SK-N-SH treated with all-trans-retinoic acid at 6 μM for 48 hours (cell line): ENCODE results near the gene SRGAP1.

Source experiments
- ATAC-seq: fragments of 200-7000 bp; cut with Tn5 transposase; 3 replicates; pipeline ENCODE4 v1.9.1; 2020; ENCODE audit warnings: mild to moderate bottlenecking, moderate library complexity
- ARNTL ChIP-seq: fragments of 450-650 bp; formaldehyde crosslinking; IDR thresholded peaks from 2 replicates; pipeline ENCODE4 v1.5.0; 2020; ENCODE audit warnings: low read depth, mild to moderate bottlenecking, moderate library complexity, borderline replicate concordance
- BACH2 ChIP-seq: fragments of 250-450 bp; sonication (Bioruptor Pico); IDR thresholded peaks from 2 replicates; pipeline ENCODE4 v1.9.0; 2021; ENCODE audit warnings: mild to moderate bottlenecking, borderline replicate concordance
- CSDC2 ChIP-seq: fragments of 250-450 bp; sonication (Bioruptor Pico); IDR thresholded peaks from 2 replicates; pipeline ENCODE4 v1.5.0; 2020; ENCODE audit warnings: mild to moderate bottlenecking, moderate library complexity
- CSRNP3 ChIP-seq: fragments of 250-450 bp; sonication (Bioruptor Pico); IDR thresholded peaks from 2 replicates; pipeline ENCODE4 v1.5.1; 2021; ENCODE audit warnings: mild to moderate bottlenecking, moderate library complexity
- ESRRG ChIP-seq: fragments of 250-450 bp; sonication (Bioruptor Pico); IDR thresholded peaks from 2 replicates; pipeline ENCODE4 v1.6.1; 2021; ENCODE audit warnings: mild to moderate bottlenecking
- GLIS3 ChIP-seq: fragments of 250-450 bp; sonication (Bioruptor Pico); IDR thresholded peaks from 2 replicates; pipeline ENCODE4 v1.5.0; 2020; ENCODE audit warnings: mild to moderate bottlenecking, moderate library complexity
- ISL1 ChIP-seq: fragments of 250-450 bp; sonication (Bioruptor Pico); IDR thresholded peaks from 2 replicates; pipeline ENCODE4 v2.1.2; 2022; ENCODE audit warnings: mild to moderate bottlenecking, moderate library complexity
- OSR1 ChIP-seq: fragments of 250-450 bp; sonication (Bioruptor Pico); IDR thresholded peaks from 2 replicates; pipeline ENCODE4 v1.8.0; 2022; ENCODE audit warnings: moderate library complexity, mild to moderate bottlenecking, inconsistent platforms
- POU6F1 ChIP-seq: fragments of 250-450 bp; sonication (Bioruptor Pico); IDR thresholded peaks from 2 replicates; pipeline ENCODE4 v1.8.0; 2021; ENCODE audit warnings: low read depth, mild to moderate bottlenecking, moderate library complexity, borderline replicate concordance
- PPARA ChIP-seq: fragments of 250-450 bp; sonication (Bioruptor Pico); IDR thresholded peaks from 2 replicates; pipeline ENCODE4 v1.5.0; 2020; ENCODE audit warnings: mild to moderate bottlenecking, borderline replicate concordance
- RARB ChIP-seq: fragments of 250-450 bp; sonication (Bioruptor Pico); IDR thresholded peaks from 2 replicates; pipeline ENCODE4 v1.8.0; 2021; ENCODE audit warnings: mild to moderate bottlenecking, moderate library complexity
- SNAI2 ChIP-seq: fragments of 250-450 bp; sonication (Bioruptor Pico); IDR thresholded peaks from 2 replicates; pipeline ENCODE4 v1.5.0; 2020; ENCODE audit warnings: mild to moderate bottlenecking, moderate library complexity
- TOX ChIP-seq: fragments of 250-450 bp; sonication (Bioruptor Pico); IDR thresholded peaks from 2 replicates; pipeline ENCODE4 v1.8.0; 2021; ENCODE audit warnings: mild to moderate bottlenecking, moderate library complexity, borderline replicate concordance
- TSHZ2 ChIP-seq: fragments of 250-450 bp; sonication (Bioruptor Pico); IDR thresholded peaks from 2 replicates; pipeline ENCODE4 v1.5.0; 2020; ENCODE audit warnings: mild to moderate bottlenecking, moderate library complexity
- ZC3H10 ChIP-seq: fragments of 250-450 bp; sonication (Bioruptor Pico); IDR thresholded peaks from 2 replicates; pipeline ENCODE4 v1.5.1; 2021; ENCODE audit warnings: mild to moderate bottlenecking, moderate library complexity
- ZFP3 ChIP-seq: fragments of 250-450 bp; sonication (Bioruptor Pico); IDR thresholded peaks from 2 replicates; pipeline ENCODE4 v1.5.0; 2020; ENCODE audit warnings: mild to moderate bottlenecking, moderate library complexity
- ZFP30 ChIP-seq: fragments of 450-650 bp; formaldehyde crosslinking; IDR thresholded peaks from 2 replicates; pipeline ENCODE4 v1.5.0; 2022; ENCODE audit warnings: mild to moderate bottlenecking, moderate library complexity
- ZNF565 ChIP-seq: fragments of 450-650 bp; formaldehyde crosslinking; conservative IDR thresholded peaks from 2 replicates; pipeline ENCODE4 v1.5.0; 2020; ENCODE audit warnings: low read depth, mild to moderate bottlenecking, moderate library complexity
- ZNF70 ChIP-seq: fragments of 450-650 bp; formaldehyde crosslinking; IDR thresholded peaks from 2 replicates; pipeline ENCODE4 v1.5.0; 2020; ENCODE audit warnings: mild to moderate bottlenecking, moderate library complexity
- ZNF8 ChIP-seq: fragments of 450-650 bp; formaldehyde crosslinking; IDR thresholded peaks from 2 replicates; pipeline ENCODE4 v1.5.0; 2020; ENCODE audit warnings: mild to moderate bottlenecking, moderate library complexity
- TF ChIP-seq, protein P1 (sequence below): fragments of 250-450 bp; sonication (Bioruptor Pico); IDR thresholded peaks from 2 replicates; pipeline ENCODE4 v1.5.1; 2020; ENCODE audit warnings: low read depth, mild to moderate bottlenecking, moderate library complexity
- TF ChIP-seq, protein P2 (sequence below): fragments of 250-450 bp; sonication (Bioruptor Pico); IDR thresholded peaks from 2 replicates; pipeline ENCODE4 v1.8.0; 2020; ENCODE audit warnings: mild to moderate bottlenecking, moderate library complexity, borderline replicate concordance

Gene SRGAP1

GRCh38 chr12:64203775-64204174 lies 359.3 kb downstream of the SRGAP1 start:
- TF ChIP-seq ZNF8 (CRISPR knock-in tag) (no peak), POU6F1 (CRISPR knock-in tag) (no peak), BACH2 (CRISPR knock-in tag) (no peak), PPARA (CRISPR knock-in tag) (no peak), ZFP30 (CRISPR knock-in tag) (no peak), CSDC2 (CRISPR knock-in tag) (no peak), ZC3H10 (no peak), ESRRG (CRISPR knock-in tag) (no peak), SNAI2 (CRISPR knock-in tag) (no peak), ZNF70 (no peak), CSRNP3 (CRISPR knock-in tag) (no peak), GLIS3 (no peak), ZNF565 (CRISPR knock-in tag) (no peak), ISL1 (CRISPR knock-in tag) (no peak), TSHZ2 (no peak), OSR1 (CRISPR knock-in tag) (no peak), RARB (CRISPR knock-in tag) (no peak), TOX (CRISPR knock-in tag) (no peak)
- TF ChIP-seq, protein P1, sequence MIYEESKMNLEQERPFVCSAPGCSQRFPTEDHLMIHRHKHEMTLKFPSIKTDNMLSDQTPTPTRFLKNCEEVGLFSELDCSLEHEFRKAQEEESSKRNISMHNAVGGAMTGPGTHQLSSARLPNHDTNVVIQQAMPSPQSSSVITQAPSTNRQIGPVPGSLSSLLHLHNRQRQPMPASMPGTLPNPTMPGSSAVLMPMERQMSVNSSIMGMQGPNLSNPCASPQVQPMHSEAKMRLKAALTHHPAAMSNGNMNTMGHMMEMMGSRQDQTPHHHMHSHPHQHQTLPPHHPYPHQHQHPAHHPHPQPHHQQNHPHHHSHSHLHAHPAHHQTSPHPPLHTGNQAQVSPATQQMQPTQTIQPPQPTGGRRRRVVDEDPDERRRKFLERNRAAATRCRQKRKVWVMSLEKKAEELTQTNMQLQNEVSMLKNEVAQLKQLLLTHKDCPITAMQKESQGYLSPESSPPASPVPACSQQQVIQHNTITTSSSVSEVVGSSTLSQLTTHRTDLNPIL (CRISPR knock-in tag): no peak
- TF ChIP-seq, protein P2, sequence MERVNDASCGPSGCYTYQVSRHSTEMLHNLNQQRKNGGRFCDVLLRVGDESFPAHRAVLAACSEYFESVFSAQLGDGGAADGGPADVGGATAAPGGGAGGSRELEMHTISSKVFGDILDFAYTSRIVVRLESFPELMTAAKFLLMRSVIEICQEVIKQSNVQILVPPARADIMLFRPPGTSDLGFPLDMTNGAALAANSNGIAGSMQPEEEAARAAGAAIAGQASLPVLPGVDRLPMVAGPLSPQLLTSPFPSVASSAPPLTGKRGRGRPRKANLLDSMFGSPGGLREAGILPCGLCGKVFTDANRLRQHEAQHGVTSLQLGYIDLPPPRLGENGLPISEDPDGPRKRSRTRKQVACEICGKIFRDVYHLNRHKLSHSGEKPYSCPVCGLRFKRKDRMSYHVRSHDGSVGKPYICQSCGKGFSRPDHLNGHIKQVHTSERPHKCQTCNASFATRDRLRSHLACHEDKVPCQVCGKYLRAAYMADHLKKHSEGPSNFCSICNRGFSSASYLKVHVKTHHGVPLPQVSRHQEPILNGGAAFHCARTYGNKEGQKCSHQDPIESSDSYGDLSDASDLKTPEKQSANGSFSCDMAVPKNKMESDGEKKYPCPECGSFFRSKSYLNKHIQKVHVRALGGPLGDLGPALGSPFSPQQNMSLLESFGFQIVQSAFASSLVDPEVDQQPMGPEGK (CRISPR knock-in tag): no peak
- TF ChIP-seq, all 23 proteins: peak for 0
- no peak for ATAC-seq

- TF ChIP-seq TOX (CRISPR knock-in tag) (no peak), GLIS3 (no peak), ZFP3 (CRISPR knock-in tag) (no peak), ZC3H10 (no peak), SNAI2 (CRISPR knock-in tag) (no peak), PPARA (CRISPR knock-in tag) (no peak), CSDC2 (CRISPR knock-in tag) (no peak), ZNF565 (CRISPR knock-in tag) (no peak)
- TF ChIP-seq, all 23 proteins: peak for 0
- no peak for ATAC-seq
Observed at GRCh38 chr12:64205542-64205941, 361.0 kb downstream of the SRGAP1 start.

- no peak for ATAC-seq
- TF ChIP-seq ARNTL (no peak), TOX (CRISPR knock-in tag) (no peak), TSHZ2 (no peak), PPARA (CRISPR knock-in tag) (no peak)
- TF ChIP-seq, protein P2 (CRISPR knock-in tag): no peak
Observed at GRCh38 chr12:64207453-64207852, 363.0 kb downstream of the SRGAP1 start.
